ENCODE data around the gene CABLES2. TPM values are rescaled to one million over a fixed set of nuclear protein-coding genes. Genes with fewer than 3 reads are reported as not detected.

CABLES2 gene
- total RNA-seq, 1 donor from 2014 or later: 6.4 TPM

GRCh38 chr20:62339647-62340062, 67.4 kb downstream of the CABLES2 start:
- no peak overlapping the region for H3K27ac Mint-ChIP-seq (ENCODE audit: unreplicated experiment)
- TF ChIP-seq, protein P1, sequence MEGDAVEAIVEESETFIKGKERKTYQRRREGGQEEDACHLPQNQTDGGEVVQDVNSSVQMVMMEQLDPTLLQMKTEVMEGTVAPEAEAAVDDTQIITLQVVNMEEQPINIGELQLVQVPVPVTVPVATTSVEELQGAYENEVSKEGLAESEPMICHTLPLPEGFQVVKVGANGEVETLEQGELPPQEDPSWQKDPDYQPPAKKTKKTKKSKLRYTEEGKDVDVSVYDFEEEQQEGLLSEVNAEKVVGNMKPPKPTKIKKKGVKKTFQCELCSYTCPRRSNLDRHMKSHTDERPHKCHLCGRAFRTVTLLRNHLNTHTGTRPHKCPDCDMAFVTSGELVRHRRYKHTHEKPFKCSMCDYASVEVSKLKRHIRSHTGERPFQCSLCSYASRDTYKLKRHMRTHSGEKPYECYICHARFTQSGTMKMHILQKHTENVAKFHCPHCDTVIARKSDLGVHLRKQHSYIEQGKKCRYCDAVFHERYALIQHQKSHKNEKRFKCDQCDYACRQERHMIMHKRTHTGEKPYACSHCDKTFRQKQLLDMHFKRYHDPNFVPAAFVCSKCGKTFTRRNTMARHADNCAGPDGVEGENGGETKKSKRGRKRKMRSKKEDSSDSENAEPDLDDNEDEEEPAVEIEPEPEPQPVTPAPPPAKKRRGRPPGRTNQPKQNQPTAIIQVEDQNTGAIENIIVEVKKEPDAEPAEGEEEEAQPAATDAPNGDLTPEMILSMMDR (IDR thresholded peaks at IDR 0.05): no peak
- H3K36me3 Mint-ChIP-seq (ENCODE audit: low read depth): peaks cover 34% of the 10 kb centered on the region
- no peaks in the 10 kb centered on the region for H3K9me3 Mint-ChIP-seq (ENCODE audit: low read depth)
- no peaks in the 10 kb centered on the region for H3K4me1 Mint-ChIP-seq (ENCODE audit: low read depth)
- H3K27me3 Mint-ChIP-seq (ENCODE audit: low read depth): no peaks in the 10 kb centered on the region
- no peak overlapping the region for H3K4me3 Mint-ChIP-seq (ENCODE audit: unreplicated experiment)
- DNase-seq (ENCODE audit: low spot score): no peak

Other genes starting within 250 kb of the CABLES2 start
- gene MTG2, start 224.3 kb downstream of the CABLES2 start, total RNA-seq: 22.3 to 28.3 TPM (median 22.6 TPM) in 3 replicates
- gene HRH3, start 187.0 kb downstream of the CABLES2 start, total RNA-seq: not detected in 3 replicates
- 44.4 to 49.0 TPM (median 48.3 TPM) in 3 replicates for gene OSBPL2, start 168.8 kb downstream of the CABLES2 start, total RNA-seq
- 83.0 to 94.7 TPM (median 87.2 TPM) in 3 replicates for gene ADRM1, start 104.3 kb downstream of the CABLES2 start, total RNA-seq
- 156 to 368 TPM (median 355 TPM) in 3 replicates for gene LAMA5, start 40.0 kb downstream of the CABLES2 start, total RNA-seq
- gene RPS21, start 20.2 kb downstream of the CABLES2 start, total RNA-seq: 830 to 911 TPM (median 873 TPM) in 3 replicates
- gene RBBP8NL, start 20.3 kb upstream of the CABLES2 start, total RNA-seq: not detected in 3 replicates
- not detected in 3 replicates for gene GATA5, start 68.7 kb upstream of the CABLES2 start, total RNA-seq
- gene SLCO4A1, start 235.2 kb upstream of the CABLES2 start, total RNA-seq: not detected in 3 replicates